Dedifferentiated amniotic fluid mesenchymal stem cell (primary cell): ENCODE measurements around the gene LIM2.
A peak's percentile ranks its signal among the peaks of the same experiment; 100 is the strongest.

Source experiments
- DNase-seq: peaks from one replicate; pipeline ENCODE4 v3.0.0-alpha.2; 2016; ENCODE audit errors: extremely low spot score

The LIM2 gene

GRCh38 chr19:51339687-51340656 is 47.8 kb downstream of the LIM2 start:
- DNase-seq = peak; percentile 98

GRCh38 chr19:51339313-51339686 is 48.5 kb downstream of the LIM2 start:
- no peak for DNase-seq

- DNase-seq = peak; percentile 56
These were observed 49.0 kb downstream of the LIM2 start for GRCh38 chr19:51338563-51339312.

GRCh38 chr19:51337861-51338562 is 49.8 kb downstream of the LIM2 start:
- DNase-seq = no peak

- DNase-seq = no peak
These were observed 50.5 kb downstream of the LIM2 start for GRCh38 chr19:51337141-51337860.

GRCh38 chr19:51333836-51334460 is 53.8 kb downstream of the LIM2 start:
- DNase-seq = no peak

GRCh38 chr19:51331716-51332115 is 56.1 kb downstream of the LIM2 start:
- DNase-seq = no peak

GRCh38 chr19:51331193-51331592 is 56.6 kb downstream of the LIM2 start:
- no peak for DNase-seq

- DNase-seq = no peak
These were observed 57.4 kb downstream of the LIM2 start for GRCh38 chr19:51330366-51330765.
